Measurements from ENCODE around the gene PGLYRP3.
"Not testable (repeated sequence)": the region's sequence is repeated elsewhere in the genome, so short reads cannot be mapped to it uniquely, and the experiment has no call there.

The PGLYRP3 gene

DNA sequence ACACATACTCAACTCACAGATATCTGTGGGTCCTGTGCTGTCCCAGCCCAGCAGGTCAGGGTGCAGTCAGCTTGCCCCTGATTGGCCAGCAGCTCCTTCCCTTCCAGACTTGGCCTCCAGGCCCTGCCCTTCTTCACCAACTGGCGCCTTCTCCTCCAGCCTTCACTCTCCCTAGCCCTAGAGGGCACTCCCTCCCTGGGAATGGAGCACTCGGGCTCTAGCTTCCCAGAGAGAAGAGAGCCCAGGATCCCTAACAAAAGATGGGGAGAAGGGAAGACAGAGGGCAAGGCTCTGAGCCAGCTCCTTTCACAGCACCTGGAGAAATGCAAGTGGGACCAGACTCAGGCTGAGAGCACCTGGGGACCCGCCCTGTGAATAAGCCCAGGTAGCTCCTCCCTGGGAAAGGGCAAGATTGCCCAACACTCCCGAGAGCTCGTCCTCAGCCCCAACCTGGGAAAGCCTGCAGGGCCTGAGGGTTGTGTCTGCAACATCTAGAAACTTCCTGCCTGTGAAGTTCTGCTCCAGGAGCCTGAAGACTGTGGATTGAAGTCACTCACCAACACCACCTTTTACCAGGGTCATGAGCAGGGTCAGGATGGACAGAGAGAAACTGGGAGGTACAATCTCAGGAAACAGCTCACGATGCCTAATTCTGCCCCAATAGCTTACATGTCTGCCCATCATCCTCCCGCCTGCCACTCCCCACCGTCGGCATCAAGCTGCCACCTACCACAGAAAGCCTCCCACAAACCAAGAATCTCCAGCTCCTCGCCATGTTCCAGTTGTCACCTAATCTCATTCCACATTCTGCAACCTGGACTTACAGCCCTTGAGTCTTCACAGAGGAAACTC lies 36.0 kb upstream of the PGLYRP3 start, which contains the start of gene PGLYRP4:
TSS of gene PGLYRP4 (minus strand) at position 331 of the 852 bp plus-strand sequence. CDS start 909 bp downstream, outside the sequence.
- DNase-seq (ENCODE audit: low spot score), result no peak

GRCh38 chr1:153347856-153348255 lies 35.1 kb upstream of the PGLYRP3 start:
- DNase-seq (ENCODE audit: low spot score), result no peak

DNA sequence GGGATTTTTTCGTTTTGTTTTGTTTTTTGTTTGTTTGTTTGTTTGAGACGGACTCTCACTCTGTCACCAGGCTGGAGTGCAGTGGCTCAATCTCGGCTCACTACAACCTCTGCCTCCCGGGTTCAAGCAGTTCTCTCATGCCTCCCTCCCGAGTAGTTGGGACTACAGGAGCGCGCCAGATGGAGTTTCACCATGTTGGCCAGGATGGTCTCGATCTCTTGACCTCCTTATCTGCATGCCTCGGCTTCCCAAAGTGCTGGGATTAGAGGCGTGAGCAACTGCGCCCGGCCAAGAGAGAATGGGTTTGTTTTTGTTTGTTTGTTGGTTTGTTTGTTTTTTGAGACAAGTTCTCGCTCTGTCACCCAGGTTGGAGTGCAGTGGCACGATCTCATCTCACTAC lies 34.3 kb upstream of the PGLYRP3 start:
- DNase-seq (ENCODE audit: low spot score), result not testable (repeated sequence)

DNA sequence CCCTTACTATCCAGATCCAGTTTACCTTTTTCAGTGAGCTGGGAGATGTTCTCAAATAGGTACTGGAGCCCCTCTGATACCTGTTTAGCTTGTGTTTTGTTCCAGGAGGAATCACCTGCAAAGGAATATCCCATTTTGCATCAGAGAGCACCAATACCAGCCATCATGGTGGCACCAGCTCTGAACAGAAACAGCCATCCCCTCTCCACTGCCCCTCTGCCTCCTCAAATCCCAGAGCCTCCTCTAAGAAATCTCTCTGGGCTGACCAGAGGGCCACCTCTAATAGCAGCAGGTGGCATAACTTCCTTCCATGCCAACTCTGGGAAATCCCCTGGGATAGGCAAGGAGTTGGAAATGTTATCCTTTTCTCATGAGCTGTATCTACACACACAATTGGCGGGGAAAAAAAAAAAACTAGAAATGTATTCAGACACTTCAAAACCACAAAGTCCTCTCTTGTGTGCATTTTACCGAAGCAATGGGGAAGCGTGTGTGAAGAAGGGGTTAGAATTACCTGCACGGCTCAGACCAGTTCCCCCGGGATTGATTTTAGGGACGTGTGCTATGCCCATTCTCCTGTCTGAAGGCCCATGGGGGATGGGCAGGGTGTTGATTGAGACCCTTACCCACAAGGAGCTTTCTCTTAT lies 33.4 kb upstream of the PGLYRP3 start:
- no peak for DNase-seq (ENCODE audit: low spot score)

DNA sequence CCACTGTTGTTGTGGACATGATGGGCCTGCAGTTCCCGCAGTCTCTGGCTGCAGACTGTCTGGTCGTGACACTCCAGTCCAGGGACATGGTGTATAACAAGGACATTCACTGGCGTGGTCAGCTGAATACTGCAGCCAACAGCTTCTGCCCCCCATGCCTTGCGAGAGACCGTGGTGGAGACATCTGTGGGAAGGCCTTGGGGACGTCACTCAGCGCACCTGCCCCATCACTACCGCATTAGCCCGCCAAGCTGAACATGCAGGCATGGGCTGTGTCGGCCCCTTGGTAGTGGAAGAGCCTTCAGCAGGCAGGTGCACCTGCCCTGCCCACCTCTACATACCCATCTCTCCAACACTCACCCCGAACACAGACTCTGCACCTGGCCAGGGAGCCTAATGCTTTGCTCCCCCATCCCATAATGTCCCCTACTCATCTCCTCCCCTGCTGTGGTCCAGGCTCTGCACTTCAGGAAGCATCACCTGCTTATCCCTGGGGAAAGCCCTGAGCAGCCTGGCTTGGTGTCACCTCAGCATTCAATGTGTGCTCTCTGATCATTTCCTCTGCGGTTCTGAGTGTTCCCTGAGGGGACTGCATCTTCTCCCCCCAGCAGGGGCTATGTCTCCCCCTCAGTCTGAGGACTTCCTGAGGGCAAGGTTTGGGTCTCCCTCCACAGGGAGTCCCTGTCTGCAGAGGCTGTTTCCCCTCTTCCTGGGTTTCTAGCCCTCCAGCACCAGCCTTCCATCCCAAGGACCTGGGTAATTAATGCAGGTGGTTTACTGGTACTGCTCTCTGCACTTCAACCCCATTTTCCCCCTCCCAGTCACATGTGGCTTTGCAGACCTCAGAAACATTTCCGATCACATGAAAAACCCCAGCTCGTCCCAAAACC lies 32.7 kb upstream of the PGLYRP3 start:
- DNase-seq (ENCODE audit: low spot score), result no peak

DNA sequence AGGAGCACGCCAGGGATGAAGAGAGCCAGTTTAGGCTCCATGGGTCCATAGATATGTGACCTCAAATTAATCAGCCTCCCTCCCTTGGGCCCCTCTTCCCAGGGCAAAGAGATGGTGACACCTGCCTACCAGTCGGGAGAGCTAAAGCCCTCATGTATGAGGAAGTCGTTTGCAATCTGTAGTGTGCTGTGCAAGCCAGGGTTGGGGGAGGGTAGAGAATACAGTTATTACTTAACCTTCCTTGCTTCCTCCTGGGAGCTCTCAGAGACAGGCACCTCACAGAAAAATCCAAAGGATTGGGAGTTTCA lies 31.9 kb upstream of the PGLYRP3 start:
- DNase-seq (ENCODE audit: low spot score), result no peak

DNA sequence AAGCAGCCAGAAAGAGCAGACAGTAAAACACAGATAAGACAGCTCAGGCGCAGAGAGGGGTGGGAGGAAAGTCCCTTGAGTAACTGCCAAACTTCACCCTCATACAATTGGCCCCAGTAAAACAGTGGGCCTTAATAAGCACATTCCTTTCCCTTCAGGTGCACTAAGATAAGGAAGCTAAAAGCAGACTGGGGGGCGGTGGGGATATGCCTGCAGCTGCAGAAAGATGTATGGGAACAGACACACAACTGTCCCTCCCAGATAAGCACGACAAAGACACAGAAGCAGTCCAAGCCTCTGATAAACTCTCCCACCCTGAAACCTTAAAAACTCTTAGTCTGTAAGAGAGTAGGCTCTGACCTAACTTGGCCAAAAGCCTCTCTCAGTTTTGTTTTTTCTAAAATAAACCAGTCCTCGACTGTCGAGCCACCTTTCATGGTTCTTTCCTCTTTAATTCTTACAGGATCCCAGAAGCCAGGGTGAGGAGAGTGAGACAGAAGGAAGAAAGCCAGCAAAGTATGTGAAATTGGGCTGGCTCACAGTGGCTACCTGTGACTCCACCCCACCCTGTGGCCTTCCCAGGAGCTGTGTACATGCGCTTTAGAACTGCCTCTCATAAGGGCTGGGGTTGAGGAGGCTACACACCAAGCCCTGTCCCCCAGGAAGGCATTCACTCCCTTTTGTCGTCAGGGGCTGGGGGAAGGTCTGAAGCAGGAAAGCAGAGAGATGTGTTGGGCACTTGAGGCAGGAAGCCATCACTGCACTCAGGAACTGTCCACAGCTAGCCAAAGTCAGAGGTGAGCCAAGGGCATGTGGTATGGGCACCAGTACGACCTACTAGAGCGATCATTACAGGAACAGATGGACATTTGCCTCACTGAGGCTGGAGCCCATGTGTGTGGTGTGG lies 31.3 kb upstream of the PGLYRP3 start:
- DNase-seq (ENCODE audit: low spot score), result no peak

DNA sequence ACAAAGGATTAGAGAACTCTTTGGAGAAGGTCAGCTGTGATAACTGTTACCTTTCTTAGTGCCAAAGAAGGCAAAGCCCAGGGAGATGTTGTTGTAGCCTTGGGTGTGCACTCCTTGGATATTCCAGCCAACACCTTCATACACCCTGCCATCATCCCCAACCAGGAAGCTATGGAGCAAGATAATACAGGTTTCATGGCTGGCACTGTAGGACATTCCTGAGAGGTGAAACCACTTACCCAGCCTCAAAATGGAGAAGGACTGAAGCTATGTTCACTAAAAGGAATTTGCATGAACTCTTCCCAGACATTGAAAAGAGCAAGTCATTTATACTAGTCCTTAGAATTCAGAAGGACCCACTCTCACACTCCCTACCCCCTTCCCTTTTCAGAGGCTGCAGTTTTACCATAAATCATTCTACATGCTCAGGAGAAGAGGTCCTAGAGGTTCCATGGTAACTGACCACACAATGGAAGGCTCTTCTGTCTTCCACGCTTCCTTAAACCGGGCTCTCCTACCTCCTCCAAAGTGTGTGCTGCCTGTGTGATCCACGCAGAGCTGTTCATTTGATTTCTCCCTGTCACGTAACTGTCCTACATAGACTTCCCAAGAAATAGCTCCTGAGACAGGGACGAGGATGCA lies 30.4 kb upstream of the PGLYRP3 start:
- no peak for DNase-seq (ENCODE audit: low spot score)

GRCh38 chr1:153342178-153342577 lies 29.4 kb upstream of the PGLYRP3 start:
- DNase-seq (ENCODE audit: low spot score), result no peak

GRCh38 chr1:153341431-153341934 lies 28.7 kb upstream of the PGLYRP3 start:
- no peak for DNase-seq (ENCODE audit: low spot score)

DNA sequence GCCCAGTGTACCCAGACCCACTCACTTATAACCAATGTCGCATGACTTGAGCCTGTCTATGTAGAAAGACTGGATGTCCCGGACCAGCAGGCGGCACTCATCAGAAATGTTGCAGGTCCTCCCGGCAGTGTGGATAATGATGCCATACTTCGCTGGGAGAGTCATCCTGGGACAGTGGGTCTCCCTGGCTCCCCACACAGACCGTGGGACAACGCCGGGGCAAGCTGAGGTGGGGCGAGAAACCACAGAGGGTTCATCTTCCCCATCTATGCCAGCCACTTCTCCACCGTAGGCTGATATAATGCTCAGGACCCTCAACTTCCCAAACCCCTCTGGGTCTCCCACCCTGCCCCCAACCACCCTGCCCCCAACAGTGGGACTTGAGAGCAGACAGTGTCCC lies 27.6 kb upstream of the PGLYRP3 start:
- no peak for DNase-seq (ENCODE audit: low spot score)

DNA sequence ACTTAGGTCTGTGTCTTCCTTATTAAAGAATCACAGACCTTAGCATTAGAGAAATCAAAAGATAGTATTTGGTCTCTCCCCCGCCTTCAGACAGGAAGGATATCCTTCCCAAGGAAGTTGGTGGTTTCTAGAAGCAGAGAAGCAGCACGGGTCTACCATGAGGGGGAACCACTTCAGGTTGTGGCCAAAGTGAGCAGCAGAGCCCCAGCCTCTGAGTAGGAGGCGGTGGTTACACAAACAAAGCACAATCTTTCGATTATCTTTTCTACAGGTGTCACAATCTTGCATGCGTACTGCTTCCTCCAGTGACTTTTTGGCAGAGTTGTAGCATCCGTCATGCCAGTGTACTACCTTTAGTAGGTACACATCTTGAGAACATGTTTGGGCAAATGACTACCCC lies 27.1 kb upstream of the PGLYRP3 start:
- DNase-seq (ENCODE audit: low spot score), result no peak

GRCh38 chr1:153337980-153338853 lies 25.5 kb upstream of the PGLYRP3 start:
- no peak for DNase-seq (ENCODE audit: low spot score)

GRCh38 chr1:153336650-153337049 lies 23.9 kb upstream of the PGLYRP3 start:
- DNase-seq (ENCODE audit: low spot score), result no peak

DNA sequence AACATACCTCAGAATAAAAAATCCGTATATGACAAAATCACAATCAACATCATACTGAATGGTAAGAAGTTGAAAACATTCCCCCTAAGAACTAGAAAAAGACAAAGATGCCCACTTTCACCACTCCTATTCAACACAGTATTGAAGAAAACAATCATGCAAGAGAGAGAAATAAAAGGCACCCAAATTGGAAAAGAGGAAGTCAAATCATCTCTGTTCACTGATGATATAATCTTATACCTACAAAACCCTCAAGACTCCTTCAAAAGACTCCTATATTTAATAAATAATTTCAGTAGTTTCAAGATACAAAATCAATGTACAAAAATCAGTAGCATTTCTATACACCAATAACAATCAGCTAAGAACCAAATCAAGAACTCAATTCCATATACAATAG lies 21.1 kb upstream of the PGLYRP3 start:
- DNase-seq (ENCODE audit: low spot score), result no peak

GRCh38 chr1:153324912-153325311 lies 12.2 kb upstream of the PGLYRP3 start:
- no peak for DNase-seq (ENCODE audit: low spot score)

- no peak for DNase-seq (ENCODE audit: low spot score)
These were observed 9.8 kb upstream of the PGLYRP3 start for GRCh38 chr1:153322568-153322967.

- DNase-seq (ENCODE audit: low spot score), result not testable (repeated sequence)
These were observed 5.4 kb upstream of the PGLYRP3 start for GRCh38 chr1:153318145-153318544.

DNA sequence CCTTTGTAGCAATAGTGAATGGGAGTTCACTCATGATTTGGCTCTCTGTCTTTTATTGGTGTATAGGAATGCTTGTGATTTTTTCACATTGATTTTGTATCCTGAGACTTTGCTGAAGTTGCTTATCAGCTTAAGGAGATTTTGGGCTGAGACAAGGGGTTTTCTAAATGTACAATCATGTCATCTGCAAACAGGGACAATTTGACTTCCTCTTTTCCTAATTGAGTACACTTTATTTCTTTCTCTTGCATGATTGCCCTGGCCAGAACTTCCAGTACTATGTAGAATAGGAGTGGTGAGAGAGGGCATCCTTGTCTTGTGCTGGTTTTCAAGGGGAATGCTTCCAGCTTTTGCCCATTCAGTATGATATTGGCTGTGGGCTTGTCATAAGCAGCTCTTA lies 3.3 kb upstream of the PGLYRP3 start:
- DNase-seq (ENCODE audit: low spot score), result not testable (repeated sequence)

GRCh38 chr1:153314388-153314787 lies 1.6 kb upstream of the PGLYRP3 start:
- not testable (repeated sequence) for DNase-seq (ENCODE audit: low spot score)
